DND-41 (cell line): ENCODE measurements around the gene MATN1.
A peak's percentile ranks its signal among the peaks of the same experiment; 100 is the strongest.

Experiments used
- ATAC-seq: fragments of 200-7000 bp; cut with Tn5 transposase; 3 replicates; pipeline ENCODE4 v1.9.1; 2021; ENCODE audit warnings: low read depth; ENCODE audit not compliant: insufficient read depth
- DNase-seq: peaks from one replicate; pipeline ENCODE4 v3.0.0-alpha.2; 2020
- H2AFZ ChIP-seq: 2 replicates; pipeline ENCODE4 v1.6.0; 2012; ENCODE audit warnings: low read depth, low read length
- H3K27ac ChIP-seq: 2 replicates; pipeline ENCODE4 v1.5.1; 2012; ENCODE audit warnings: low read length, inconsistent platforms
- H3K27me3 ChIP-seq: fragments of 200-600 bp; sonication (generic); 2 replicates; pipeline ENCODE4 v1.6.0; 2012; ENCODE audit warnings: low read length, mild to moderate bottlenecking, inconsistent platforms; ENCODE audit not compliant: insufficient read depth, poor library complexity
- H3K36me3 ChIP-seq: 2 replicates; pipeline ENCODE4 v1.5.1; 2012; ENCODE audit warnings: low read length, inconsistent platforms; ENCODE audit not compliant: insufficient read depth
- H3K4me1 ChIP-seq: 2 replicates; pipeline ENCODE4 v1.5.1; 2012; ENCODE audit warnings: mild to moderate bottlenecking, low read length; ENCODE audit not compliant: insufficient read depth
- H3K4me2 ChIP-seq: 2 replicates; pipeline ENCODE4 v1.6.0; 2012; ENCODE audit warnings: mild to moderate bottlenecking, moderate library complexity, low read length, inconsistent platforms; ENCODE audit not compliant: insufficient read depth
- H3K4me3 ChIP-seq, 2 experiments: fragments of 200-600 bp in 1 of 2; shearing (Covaris generic) in 1 of 2; 2 replicates each; pipeline ENCODE4 v1.5.1; 2012 to 2016; ENCODE audit warnings: inconsistent platforms in 2 of 2, low read length in 2 of 2, mild to moderate bottlenecking in 2 of 2, low read depth in 1 of 2, moderate library complexity in 1 of 2
- H3K79me2 ChIP-seq: 2 replicates; pipeline ENCODE4 v1.6.0; 2012; ENCODE audit warnings: low read length, inconsistent platforms; ENCODE audit not compliant: insufficient read depth
- H3K9ac ChIP-seq: 2 replicates; pipeline ENCODE4 v1.6.0; 2012; ENCODE audit warnings: low read depth, mild to moderate bottlenecking, inconsistent platforms, low read length, moderate library complexity
- H3K9me3 ChIP-seq: 2 replicates; pipeline ENCODE4 v1.5.1; 2012; ENCODE audit warnings: low read length, moderate library complexity, mild to moderate bottlenecking, inconsistent platforms; ENCODE audit not compliant: insufficient read depth, severe bottlenecking
- H4K20me1 ChIP-seq: 2 replicates; pipeline ENCODE4 v1.6.0; 2012; ENCODE audit warnings: low read length; ENCODE audit not compliant: insufficient read depth
- CTCF ChIP-seq: IDR thresholded peaks from 2 replicates; pipeline ENCODE4 v1.5.1; 2012; ENCODE audit warnings: borderline replicate concordance, low read length, moderate library complexity, mild to moderate bottlenecking; ENCODE audit not compliant: poor library complexity, severe bottlenecking; ENCODE audit errors: extremely low read depth
- EZH2 ChIP-seq: IDR thresholded peaks from 3 replicates; pipeline ENCODE4 v1.6.1; 2012; ENCODE audit warnings: borderline replicate concordance, low read depth, mild to moderate bottlenecking, moderate library complexity, low read length, inconsistent platforms; ENCODE audit not compliant: severe bottlenecking

The MATN1 gene

GRCh38 chr1:30746212-30747032 lies 23.0 kb upstream of the MATN1 start:
- Histone ChIP-seq H3K4me1 (peaks cover 69% of the 10 kb centered on the region), H3K27ac (peak overlapping the region; percentile 41), H3K79me2 (no peaks in the 10 kb centered on the region)

GRCh38 chr1:30745834-30746208 lies 22.4 kb upstream of the MATN1 start:
- peaks cover 8% of the 10 kb centered on the region; the same call in 1 of the 2 replicates for H3K36me3 ChIP-seq
- H3K4me1 ChIP-seq = peaks cover 63% of the 10 kb centered on the region
- TF ChIP-seq CTCF (no peak), EZH2 (no peak)
- no peaks in the 10 kb centered on the region for H3K9me3 ChIP-seq
- ATAC-seq = no peak
- no peak overlapping the region for H3K9ac ChIP-seq
- no peaks in the 10 kb centered on the region for H3K79me2 ChIP-seq
- no peak overlapping the region for H3K4me2 ChIP-seq
- no peak overlapping the region for H2AFZ ChIP-seq
- no peak for DNase-seq
- H3K27ac ChIP-seq = peak overlapping the region; percentile 41; the same call in 1 of the 2 replicates
- peaks cover 10% of the 10 kb centered on the region; the same call in 1 of the 2 replicates for H4K20me1 ChIP-seq
- H3K27me3 ChIP-seq = no peaks in the 10 kb centered on the region
- no peak overlapping the region for H3K4me3 ChIP-seq

More at GRCh38 chr1:30746212-30747032, 23.0 kb upstream of the MATN1 start:
- peaks cover 7% of the 10 kb centered on the region; the same call in 1 of the 2 replicates for H3K36me3 ChIP-seq
- H4K20me1 ChIP-seq = peaks cover 10% of the 10 kb centered on the region; the same call in 1 of the 2 replicates
- ATAC-seq (no peak), DNase-seq (no peak)
- TF ChIP-seq EZH2 = no peak
- no peak for TF ChIP-seq CTCF
- no peak overlapping the region for H3K9ac ChIP-seq
- H3K9me3 ChIP-seq = no peaks in the 10 kb centered on the region
- no peak overlapping the region for H3K4me3 ChIP-seq
- H3K4me2 ChIP-seq = no peak overlapping the region
- H3K27me3 ChIP-seq = no peaks in the 10 kb centered on the region
- H2AFZ ChIP-seq = no peak overlapping the region

GRCh38 chr1:30745156-30745833 lies 21.9 kb upstream of the MATN1 start:
- no peak overlapping the region for H3K9ac ChIP-seq
- peaks cover 58% of the 10 kb centered on the region for H3K4me1 ChIP-seq
- H4K20me1 ChIP-seq = peaks cover 10% of the 10 kb centered on the region; the same call in 1 of the 2 replicates
- ATAC-seq = no peak
- no peaks in the 10 kb centered on the region for H3K9me3 ChIP-seq
- peaks cover 8% of the 10 kb centered on the region; the same call in 1 of the 2 replicates for H3K36me3 ChIP-seq
- H3K27ac ChIP-seq = peak overlapping the region; percentile 41; the same call in 1 of the 2 replicates
- no peak overlapping the region for H3K4me3 ChIP-seq
- H3K4me2 ChIP-seq = no peak overlapping the region
- H3K79me2 ChIP-seq = no peaks in the 10 kb centered on the region
- DNase-seq = no peak
- no peak overlapping the region for H2AFZ ChIP-seq
- H3K27me3 ChIP-seq = no peaks in the 10 kb centered on the region
- TF ChIP-seq EZH2 (no peak), CTCF (no peak)
